ENCODE results near the gene PSMD6.

PSMD6 gene

GRCh38 chr3:64047787-64048186 lies 24.5 kb upstream of the PSMD6 start:
- H3K27ac ChIP-seq: no peak overlapping the region
- ChIA-PET POLR2A (ENCODE audit: low non-redundant PET) (no interaction called here), CTCF (no interaction called here)
- no peak for TF ChIP-seq CTCF (conservative IDR thresholded peaks at IDR 0.05; ENCODE audit: low read depth)
- no peak for DNase-seq (ENCODE audit: low spot score)

GRCh38 chr3:64046996-64047594 lies 23.8 kb upstream of the PSMD6 start:
- TF ChIP-seq CTCF (conservative IDR thresholded peaks at IDR 0.05; ENCODE audit: low read depth): no peak
- ChIA-PET CTCF (no interaction called here), POLR2A (ENCODE audit: low non-redundant PET) (no interaction called here)
- no peak for DNase-seq (ENCODE audit: low spot score)
- no peak overlapping the region for H3K27ac ChIP-seq

- H3K27ac ChIP-seq: no peak overlapping the region
- ChIA-PET POLR2A (ENCODE audit: low non-redundant PET) (no interaction called here), CTCF (no interaction called here)
- no peak for DNase-seq (ENCODE audit: low spot score)
- TF ChIP-seq CTCF (conservative IDR thresholded peaks at IDR 0.05; ENCODE audit: low read depth): no peak
Observed at GRCh38 chr3:64046592-64046991, 23.3 kb upstream of the PSMD6 start.

- POLR2A ChIA-PET (ENCODE audit: low non-redundant PET): no interaction called here
- TF ChIP-seq CTCF (conservative IDR thresholded peaks at IDR 0.05; ENCODE audit: low read depth): no peak
- no peak for DNase-seq (ENCODE audit: low spot score)
- no peak overlapping the region for H3K27ac ChIP-seq
- CTCF ChIA-PET: interaction anchor here (0.7 kb wide), 1 partner anchor 1746 kb away, joined by 4 read pairs; no protein-coding TSS in a partner anchor
Observed at GRCh38 chr3:64042952-64043351, 19.7 kb upstream of the PSMD6 start.

GRCh38 chr3:64039981-64040733 lies 16.9 kb upstream of the PSMD6 start:
- POLR2A ChIA-PET (ENCODE audit: low non-redundant PET): no interaction called here
- CTCF ChIA-PET: no interaction called here
- H3K27ac ChIP-seq: no peak overlapping the region
- DNase-seq (ENCODE audit: low spot score): no peak
- TF ChIP-seq CTCF (conservative IDR thresholded peaks at IDR 0.05; ENCODE audit: low read depth): no peak

GRCh38 chr3:64039332-64039731 lies 16.0 kb upstream of the PSMD6 start:
- no peak overlapping the region for H3K27ac ChIP-seq
- ChIA-PET CTCF (interaction anchor here (0.6 kb wide), 1 partner anchor 89 kb away, joined by 5 read pairs; no protein-coding TSS in a partner anchor), POLR2A (ENCODE audit: low non-redundant PET) (no interaction called here)
- no peak for TF ChIP-seq CTCF (conservative IDR thresholded peaks at IDR 0.05; ENCODE audit: low read depth)
- no peak for DNase-seq (ENCODE audit: low spot score)

Data from RWPE1 (cell line).